ENCODE data around the gene GNAT2. TPM values are rescaled to one million over a fixed set of nuclear protein-coding genes. Genes with fewer than 3 reads are reported as not detected.
A peak's percentile ranks its signal among the peaks of the same experiment; 100 is the strongest.

Gene GNAT2
- total RNA-seq, 4 donors from 2014 or later = not detected

DNA sequence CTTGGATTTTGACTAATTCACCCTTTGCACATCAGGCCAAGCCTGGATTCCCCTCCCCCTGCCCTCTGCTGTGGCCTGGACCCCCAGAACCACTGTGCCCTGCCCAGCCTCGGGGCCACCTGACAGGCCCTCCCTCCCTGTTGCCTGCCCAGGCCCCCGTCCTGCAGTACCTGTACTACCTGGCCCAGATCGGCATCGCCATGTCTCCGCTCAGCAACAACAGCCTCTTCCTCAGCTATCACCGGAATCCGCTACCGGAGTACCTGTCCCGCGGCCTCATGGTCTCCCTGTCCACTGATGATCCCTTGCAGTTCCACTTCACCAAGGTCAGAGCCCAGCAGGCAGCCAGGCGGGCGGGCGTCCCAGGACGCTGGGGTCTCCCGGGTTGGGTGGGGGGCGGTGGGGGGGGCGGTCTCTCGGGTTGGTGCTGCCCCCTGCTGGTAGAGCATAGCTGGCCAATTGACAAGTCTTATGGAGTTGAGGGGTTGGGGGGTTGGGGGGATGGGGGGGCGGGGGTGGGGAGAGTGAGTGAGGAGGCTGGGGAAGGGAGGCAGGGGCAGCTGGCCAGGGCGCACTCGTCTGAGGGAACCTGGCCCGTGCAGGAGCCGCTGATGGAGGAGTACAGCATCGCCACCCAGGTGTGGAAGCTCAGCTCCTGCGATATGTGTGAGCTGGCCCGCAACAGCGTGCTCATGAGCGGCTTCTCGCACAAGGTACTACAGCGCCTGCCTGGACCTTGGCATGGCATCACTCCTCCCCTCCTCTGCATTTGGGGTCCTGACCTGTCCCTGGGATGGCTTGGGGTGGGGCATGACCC lies 10.9 kb upstream of the GNAT2 start:
- Histone ChIP-seq H3K4me3 (no peak overlapping the region), H3K9me3 (no peaks in the 10 kb centered on the region), H3K27ac (no peak overlapping the region), H3K4me1 (no peaks in the 10 kb centered on the region), H3K36me3 (peaks cover 0 to 28% of the 10 kb centered on the region in 2 donors), H3K27me3 (no peaks in the 10 kb centered on the region)
- intact Hi-C loops (cut with DNase I; ENCODE audit: low total_unique reads) (no loop called here), in situ Hi-C loops (cut with MboI; ENCODE audit: low sequenced_read_pairs in 4 of 4) (loop anchor here in 1 of 4 donors (10.0 kb wide), 1 partner anchor 355 kb away; the partner anchor contains the start of gene AHCYL1)
- no peak for TF ChIP-seq POLR2A (IDR thresholded peaks at IDR 0.05)
- TF ChIP-seq, protein P1, sequence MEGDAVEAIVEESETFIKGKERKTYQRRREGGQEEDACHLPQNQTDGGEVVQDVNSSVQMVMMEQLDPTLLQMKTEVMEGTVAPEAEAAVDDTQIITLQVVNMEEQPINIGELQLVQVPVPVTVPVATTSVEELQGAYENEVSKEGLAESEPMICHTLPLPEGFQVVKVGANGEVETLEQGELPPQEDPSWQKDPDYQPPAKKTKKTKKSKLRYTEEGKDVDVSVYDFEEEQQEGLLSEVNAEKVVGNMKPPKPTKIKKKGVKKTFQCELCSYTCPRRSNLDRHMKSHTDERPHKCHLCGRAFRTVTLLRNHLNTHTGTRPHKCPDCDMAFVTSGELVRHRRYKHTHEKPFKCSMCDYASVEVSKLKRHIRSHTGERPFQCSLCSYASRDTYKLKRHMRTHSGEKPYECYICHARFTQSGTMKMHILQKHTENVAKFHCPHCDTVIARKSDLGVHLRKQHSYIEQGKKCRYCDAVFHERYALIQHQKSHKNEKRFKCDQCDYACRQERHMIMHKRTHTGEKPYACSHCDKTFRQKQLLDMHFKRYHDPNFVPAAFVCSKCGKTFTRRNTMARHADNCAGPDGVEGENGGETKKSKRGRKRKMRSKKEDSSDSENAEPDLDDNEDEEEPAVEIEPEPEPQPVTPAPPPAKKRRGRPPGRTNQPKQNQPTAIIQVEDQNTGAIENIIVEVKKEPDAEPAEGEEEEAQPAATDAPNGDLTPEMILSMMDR (IDR thresholded peaks at IDR 0.05 in 4 of 5, conservative IDR thresholded peaks at IDR 0.05 in 1 of 5) = peak in 2 of 5 experiments; percentile 28 to 55
- DNase-seq = no peak
- no peak for ATAC-seq

DNA sequence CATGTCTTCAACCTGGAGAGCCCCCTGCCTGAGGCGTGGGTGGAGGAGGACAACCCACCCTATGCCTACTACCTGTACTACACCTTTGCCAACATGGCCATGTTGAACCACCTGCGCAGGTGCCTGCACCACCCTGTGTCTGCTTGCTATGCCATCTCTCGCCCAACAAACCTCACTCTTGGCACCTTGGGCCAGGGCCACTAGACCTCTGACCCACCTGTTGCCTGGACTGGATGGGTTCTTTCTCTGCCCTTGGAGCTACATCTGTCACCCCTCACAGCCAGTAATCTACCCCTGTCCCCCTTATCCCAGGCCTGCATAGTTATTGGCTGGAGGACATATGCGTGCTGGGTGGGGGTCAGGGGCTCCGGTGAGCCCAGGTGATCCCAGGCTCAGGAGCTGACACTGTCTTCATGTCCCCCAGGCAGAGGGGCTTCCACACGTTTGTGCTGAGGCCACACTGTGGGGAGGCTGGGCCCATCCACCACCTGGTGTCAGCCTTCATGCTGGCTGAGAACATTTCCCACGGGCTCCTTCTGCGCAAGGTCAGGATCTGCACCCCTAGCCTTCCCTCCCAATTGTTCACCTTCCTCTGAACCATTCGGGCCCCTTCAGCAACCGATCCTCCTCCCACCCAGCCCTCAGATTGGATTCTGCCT lies 10.1 kb upstream of the GNAT2 start:
- ATAC-seq = no peak
- in situ Hi-C loops (cut with MboI; ENCODE audit: low sequenced_read_pairs in 4 of 4) = loop anchor here (10.0 kb wide), 2 partner anchors 85 to 355 kb away; partner anchors contain the start of genes GNAI3 (in 3 of the 4) and AHCYL1 (in 2 of the 4)

DNA sequence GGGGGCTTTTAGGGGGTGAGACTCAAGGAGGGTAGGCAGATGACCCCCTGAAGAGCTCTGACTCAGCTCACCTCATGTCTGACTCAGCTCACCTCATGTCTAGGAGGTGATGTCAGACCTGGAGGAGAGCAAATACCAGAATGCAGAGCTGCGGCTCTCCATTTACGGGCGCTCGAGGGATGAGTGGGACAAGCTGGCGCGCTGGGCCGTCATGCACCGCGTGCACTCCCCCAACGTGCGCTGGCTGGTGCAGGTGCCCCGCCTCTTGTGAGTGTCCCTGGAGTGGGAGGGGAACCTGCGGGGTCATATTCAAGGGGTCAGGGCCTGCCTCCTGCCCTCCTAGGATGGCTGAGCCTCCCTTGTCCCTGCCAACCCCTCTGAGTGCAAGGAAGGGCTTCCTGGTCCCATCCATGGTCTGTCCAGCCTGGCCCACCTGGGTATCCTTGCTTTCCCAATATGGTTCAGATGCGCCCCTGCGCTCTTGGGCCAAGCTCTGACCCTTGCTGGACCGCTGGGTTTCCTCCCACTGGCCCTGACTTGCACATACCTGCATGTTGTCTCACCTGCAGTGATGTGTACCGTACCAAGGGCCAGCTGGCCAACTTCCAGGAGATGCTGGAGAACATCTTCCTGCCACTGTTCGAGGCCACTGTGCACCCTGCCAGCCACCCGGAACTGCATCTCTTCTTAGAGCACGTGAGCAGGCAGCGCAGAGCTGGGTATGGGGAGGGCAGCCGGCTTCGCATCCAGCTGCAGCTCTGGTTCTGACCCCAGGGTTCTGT lies 9.3 kb upstream of the GNAT2 start:
- no peak overlapping the region for H3K4me3 ChIP-seq
- intact Hi-C loops (cut with DNase I; ENCODE audit: low total_unique reads) = no loop called here
- ATAC-seq = no peak
- DNase-seq = no peak
- no peak for TF ChIP-seq POLR2A (IDR thresholded peaks at IDR 0.05)
- TF ChIP-seq, protein P1 (IDR thresholded peaks at IDR 0.05 in 4 of 5, conservative IDR thresholded peaks at IDR 0.05 in 1 of 5) = no peak
- H3K27ac ChIP-seq = no peak overlapping the region
- peaks cover 0 to 28% of the 10 kb centered on the region in 2 donors for H3K36me3 ChIP-seq
- in situ Hi-C loops (cut with MboI; ENCODE audit: low sequenced_read_pairs in 4 of 4) = loop anchor here (10.0 kb wide), 2 partner anchors 84 to 356 kb away; partner anchors contain the start of genes GNAI3 (in 3 of the 4) and AHCYL1 (in 1 of the 4)
- H3K9me3 ChIP-seq = no peaks in the 10 kb centered on the region
- no peaks in the 10 kb centered on the region for H3K27me3 ChIP-seq
- H3K4me1 ChIP-seq = peaks cover 0 to 3% of the 10 kb centered on the region in 2 donors

More for the DNA sequence above, 10.1 kb upstream of the GNAT2 start:
- no peak overlapping the region for H3K27ac ChIP-seq
- H3K27me3 ChIP-seq = no peaks in the 10 kb centered on the region
- intact Hi-C loops (cut with DNase I; ENCODE audit: low total_unique reads) = no loop called here
- TF ChIP-seq, protein P1 (IDR thresholded peaks at IDR 0.05 in 4 of 5, conservative IDR thresholded peaks at IDR 0.05 in 1 of 5) = no peak
- no peak for TF ChIP-seq POLR2A (IDR thresholded peaks at IDR 0.05)
- no peak overlapping the region for H3K4me3 ChIP-seq
- H3K4me1 ChIP-seq = no peaks in the 10 kb centered on the region
- no peaks in the 10 kb centered on the region for H3K9me3 ChIP-seq
- DNase-seq = no peak
- peaks cover 0 to 28% of the 10 kb centered on the region in 2 donors for H3K36me3 ChIP-seq

DNA sequence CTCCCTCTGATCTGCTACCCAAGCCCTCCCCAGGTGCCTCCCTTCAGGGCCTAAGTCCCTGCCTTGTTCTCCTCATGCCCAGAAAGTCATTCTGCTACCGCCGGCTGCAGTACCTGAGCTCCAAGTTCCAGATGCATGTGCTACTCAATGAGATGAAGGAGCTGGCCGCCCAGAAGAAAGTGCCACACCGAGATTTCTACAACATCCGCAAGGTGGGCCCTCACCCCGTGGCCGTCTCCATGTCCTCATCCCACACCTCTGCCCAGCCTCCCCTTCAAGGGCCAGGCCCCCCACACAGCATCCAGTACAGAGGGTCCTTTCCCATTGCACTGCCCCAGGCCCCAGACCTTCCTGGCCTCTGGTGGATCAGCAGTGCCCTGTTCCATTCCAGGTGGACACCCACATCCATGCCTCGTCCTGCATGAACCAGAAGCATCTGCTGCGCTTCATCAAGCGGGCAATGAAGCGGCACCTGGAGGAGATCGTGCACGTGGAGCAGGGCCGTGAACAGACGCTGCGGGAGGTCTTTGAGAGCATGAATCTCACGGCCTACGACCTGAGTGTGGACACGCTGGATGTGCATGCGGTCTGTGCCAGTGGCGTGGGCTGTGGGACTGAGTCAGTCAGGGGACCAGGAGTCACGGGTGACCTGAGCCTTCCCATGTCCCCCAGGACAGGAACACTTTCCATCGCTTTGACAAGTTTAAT lies 8.4 kb upstream of the GNAT2 start:
- peaks cover 0 to 28% of the 10 kb centered on the region in 2 donors for H3K36me3 ChIP-seq
- DNase-seq (no peak), ATAC-seq (no peak)
- peaks cover 0 to 3% of the 10 kb centered on the region in 2 donors for H3K4me1 ChIP-seq
- TF ChIP-seq POLR2A (IDR thresholded peaks at IDR 0.05) = no peak
- TF ChIP-seq, protein P1 (IDR thresholded peaks at IDR 0.05 in 4 of 5, conservative IDR thresholded peaks at IDR 0.05 in 1 of 5) = no peak
- in situ Hi-C loops (cut with MboI; ENCODE audit: low sequenced_read_pairs in 4 of 4) = loop anchor here (10.0 kb wide), 2 partner anchors 83 to 357 kb away; partner anchors contain the start of genes GNAI3 (in 3 of the 4) and AHCYL1 (in 1 of the 4)
- H3K27ac ChIP-seq = no peak overlapping the region
- H3K9me3 ChIP-seq = no peaks in the 10 kb centered on the region
- H3K27me3 ChIP-seq = no peaks in the 10 kb centered on the region
- intact Hi-C loops (cut with DNase I; ENCODE audit: low total_unique reads) = no loop called here
- H3K4me3 ChIP-seq = no peak overlapping the region
